SKM-1 treated with dmso at 0.1 percent for 144 hours (cell line): ENCODE data around the gene PNPLA7.
"Not testable (repeated sequence)": the region's sequence is repeated elsewhere in the genome, so short reads cannot be mapped to it uniquely, and the experiment has no call there.

Experiments used
- DNase-seq: peaks from one replicate; lab custom pipeline; 2025; ENCODE audit not compliant: unreplicated experiment; lab: John Stamatoyannopoulos, UW

The PNPLA7 gene

DNA sequence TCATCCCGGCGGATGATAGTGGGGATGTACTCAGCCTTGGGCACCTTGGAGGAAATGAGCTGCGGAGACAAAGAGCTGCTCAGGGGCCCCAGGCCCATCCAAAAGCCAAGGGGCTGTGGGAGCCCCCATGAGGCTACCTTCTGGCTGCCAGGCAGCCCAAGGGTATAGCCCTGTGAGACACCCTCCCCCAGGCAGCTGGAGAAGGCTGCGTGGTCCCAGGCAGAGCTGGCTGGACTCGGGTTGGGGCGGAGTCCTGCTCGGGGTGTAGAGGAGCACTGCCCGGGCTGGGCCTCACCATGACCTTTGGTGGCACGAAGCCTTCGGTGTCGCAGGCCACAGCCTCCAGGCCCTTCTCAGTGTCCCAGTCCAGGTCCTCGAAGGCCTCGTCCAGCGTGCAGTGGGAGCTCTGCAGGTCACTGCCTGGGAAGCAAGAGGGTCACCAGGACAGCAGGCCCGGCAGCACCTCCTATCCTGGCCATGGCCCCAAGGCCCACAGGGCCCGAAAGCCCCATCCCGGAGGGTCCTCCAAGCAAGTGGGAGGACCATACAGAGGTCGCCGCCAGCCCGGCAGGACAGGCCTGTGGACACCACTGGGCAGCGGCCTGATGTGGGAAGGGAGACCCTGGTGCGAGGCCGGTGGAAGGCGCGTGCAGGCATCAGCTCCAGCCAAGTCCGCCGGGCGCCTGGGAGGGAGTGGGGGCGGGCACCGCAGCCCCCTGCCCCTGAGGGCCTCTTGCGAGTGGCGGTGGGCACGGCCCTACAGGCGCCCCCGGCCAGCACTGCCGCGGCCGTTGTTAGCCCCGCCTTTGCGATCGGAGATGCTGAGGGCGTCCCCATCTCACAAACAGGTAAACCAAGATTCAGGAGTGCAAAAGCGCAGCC is 97.2 kb downstream of the PNPLA7 start:
- DNase-seq: no peak

DNA sequence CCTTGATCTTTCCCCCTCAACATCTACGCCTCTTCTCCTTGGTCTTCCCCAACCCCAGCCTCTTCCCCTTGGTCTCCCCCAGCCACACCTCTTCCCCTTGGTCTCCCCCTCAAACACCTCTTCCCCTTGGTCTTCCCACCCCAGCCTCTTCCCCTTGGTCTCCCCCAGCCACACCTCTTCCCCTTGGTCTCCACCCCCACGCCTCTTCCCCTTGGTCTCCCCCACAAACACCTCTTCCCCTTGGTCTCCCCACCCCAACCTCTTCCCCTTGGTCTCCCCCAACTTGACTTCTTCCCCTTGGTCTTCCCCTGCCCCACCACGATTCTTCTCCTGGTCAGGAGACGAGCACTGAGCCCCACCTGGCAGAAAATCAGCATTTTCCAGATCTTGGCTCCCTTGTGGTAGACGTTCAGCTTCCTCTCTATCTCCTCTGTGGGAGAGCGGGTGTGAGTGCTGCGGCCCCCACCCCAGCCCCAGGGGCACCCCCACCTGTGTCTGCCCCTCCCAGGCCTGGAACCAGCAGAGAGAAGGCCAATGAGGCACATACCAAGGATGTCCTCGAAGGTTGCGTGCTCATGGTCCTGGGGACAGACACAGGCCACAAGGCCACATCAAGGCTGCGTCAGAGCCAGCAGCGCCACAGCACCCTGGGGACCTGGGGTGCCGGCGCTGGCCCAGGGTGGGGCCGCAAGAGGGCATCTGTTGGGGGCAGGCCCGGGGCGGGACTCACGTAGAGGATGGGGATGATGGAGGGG is 98.0 kb downstream of the PNPLA7 start:
- peak; percentile 57 for DNase-seq

DNA sequence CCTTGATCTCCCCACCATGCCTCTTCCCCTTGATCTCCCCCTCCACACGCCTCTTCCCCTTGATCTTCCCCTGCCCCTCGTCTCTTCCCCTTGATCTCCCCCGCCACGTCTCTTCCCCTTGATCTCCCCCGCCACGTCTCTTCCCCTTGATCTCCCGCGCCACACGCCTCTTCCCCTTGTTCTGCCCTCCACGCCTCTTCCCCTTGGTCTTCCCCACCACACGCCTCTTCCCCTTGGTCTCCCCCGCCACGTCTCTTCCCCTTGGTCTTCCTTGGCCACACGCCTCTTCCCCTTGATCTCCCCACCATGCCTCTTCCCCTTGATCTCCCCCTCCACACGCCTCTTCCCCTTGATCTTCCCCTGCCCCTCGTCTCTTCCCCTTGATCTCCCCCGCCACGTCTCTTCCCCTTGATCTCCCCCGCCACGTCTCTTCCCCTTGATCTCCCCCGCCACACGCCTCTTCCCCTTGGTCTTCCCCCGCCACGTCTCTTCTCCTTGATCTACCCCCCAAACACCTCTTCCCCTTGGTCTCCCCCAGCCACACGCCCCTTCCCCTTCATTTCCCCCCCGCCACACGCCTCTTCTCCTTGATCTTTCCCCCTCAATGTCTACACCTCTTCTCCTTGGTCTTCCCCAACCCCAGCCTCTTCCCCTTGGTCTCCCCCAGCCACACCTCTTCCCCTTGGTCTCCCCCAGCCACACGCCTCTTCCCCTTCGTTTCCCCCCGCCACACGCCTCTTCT is 98.8 kb downstream of the PNPLA7 start:
- DNase-seq: not testable (repeated sequence)

DNA sequence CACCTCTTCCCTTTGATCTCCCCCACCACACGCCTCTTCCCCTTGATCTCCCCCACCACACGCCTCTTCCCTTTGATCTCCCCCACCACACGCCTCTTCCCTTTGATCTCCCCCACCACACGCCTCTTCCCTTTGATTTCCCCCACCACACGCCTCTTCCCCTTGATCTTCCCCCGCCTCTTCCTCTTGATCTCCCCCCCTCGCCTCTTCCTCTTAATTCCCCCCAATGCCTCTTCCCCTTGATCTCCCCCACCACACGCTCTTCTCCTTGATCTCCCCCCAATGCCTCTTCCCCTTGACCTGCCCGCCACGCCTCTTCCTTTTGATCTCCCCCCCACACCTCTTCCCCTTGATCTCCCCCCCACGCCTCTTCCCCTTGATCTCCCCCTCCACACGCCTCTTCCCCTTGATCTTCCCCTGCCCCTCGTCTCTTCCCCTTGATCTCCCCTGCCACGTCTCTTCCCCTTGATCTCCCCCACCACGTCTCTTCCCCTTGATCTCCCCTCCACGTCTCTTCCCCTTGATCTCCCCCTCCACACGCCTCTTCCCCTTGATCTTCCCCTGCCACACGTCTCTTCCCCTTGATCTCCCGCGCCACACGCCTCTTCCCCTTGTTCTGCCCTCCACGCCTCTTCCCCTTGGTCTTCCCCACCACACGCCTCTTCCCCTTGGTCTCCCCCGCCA is 99.5 kb downstream of the PNPLA7 start:
- peak; percentile 32 for DNase-seq

GRCh38 chr9:137449931-137450538 is 100.2 kb downstream of the PNPLA7 start:
- no peak for DNase-seq

GRCh38 chr9:137449081-137449844 is 100.9 kb downstream of the PNPLA7 start:
- DNase-seq: no peak

DNA sequence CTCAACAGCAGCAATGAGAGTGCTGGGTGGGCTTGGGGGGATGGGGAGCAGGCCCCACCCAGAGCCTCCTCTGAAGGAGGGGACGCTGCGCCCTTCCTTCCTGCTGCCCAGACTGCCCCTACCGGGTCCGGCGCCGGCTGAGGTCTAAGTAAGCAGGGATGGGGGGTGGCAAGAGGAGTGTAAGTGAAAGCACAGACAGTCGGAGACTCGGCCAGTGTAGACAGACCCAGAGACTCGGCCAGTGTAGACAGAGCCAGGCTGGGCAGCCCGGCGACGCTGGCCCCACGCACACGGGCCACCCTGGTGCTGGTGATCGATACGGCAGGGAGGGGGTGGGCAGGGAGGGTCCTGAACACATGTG is 101.6 kb downstream of the PNPLA7 start:
- DNase-seq: no peak

DNA sequence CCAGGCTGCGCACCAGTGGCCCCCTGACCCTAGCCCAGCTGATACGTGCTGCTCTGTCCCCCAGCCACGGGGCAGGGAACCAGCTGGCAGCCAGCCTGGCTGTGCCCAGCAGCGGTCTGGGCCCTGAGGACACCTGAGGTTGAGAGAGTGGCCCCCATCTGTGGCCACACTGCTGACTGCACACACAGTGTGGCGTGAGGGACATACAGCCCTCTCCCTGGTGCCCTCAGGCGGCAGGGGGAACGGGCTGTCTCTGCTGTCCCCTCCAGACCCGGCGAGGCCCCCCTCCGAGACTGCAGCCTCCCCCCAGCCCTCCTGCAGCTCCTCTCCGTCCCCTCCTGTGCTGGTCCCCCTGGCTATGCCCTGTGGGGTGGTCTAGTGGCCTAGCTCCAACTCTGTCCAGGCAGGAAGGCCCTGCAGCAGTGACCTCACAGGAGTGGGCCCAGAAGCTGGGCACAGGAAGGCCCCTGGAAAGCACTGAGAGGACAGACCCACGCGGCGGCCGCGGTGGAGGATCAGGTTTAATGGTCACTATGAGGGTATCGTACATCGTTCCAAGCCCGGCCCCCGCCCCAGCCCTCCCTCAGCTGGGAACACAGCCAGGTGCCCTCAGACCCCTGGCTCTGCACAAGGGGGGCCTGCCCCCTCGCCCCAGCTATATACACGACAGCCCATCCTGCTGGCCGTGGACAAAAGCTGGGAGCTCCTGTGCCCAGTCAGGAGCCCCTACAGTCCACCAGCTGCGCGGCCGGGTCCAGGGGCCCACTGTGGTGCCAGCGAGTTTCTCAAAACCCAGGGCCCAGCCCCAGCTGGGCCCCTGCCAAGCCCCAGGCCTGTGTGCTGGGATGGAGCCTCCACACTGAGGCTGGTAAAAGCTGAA is 102.2 kb downstream of the PNPLA7 start:
- no peak for DNase-seq

DNA sequence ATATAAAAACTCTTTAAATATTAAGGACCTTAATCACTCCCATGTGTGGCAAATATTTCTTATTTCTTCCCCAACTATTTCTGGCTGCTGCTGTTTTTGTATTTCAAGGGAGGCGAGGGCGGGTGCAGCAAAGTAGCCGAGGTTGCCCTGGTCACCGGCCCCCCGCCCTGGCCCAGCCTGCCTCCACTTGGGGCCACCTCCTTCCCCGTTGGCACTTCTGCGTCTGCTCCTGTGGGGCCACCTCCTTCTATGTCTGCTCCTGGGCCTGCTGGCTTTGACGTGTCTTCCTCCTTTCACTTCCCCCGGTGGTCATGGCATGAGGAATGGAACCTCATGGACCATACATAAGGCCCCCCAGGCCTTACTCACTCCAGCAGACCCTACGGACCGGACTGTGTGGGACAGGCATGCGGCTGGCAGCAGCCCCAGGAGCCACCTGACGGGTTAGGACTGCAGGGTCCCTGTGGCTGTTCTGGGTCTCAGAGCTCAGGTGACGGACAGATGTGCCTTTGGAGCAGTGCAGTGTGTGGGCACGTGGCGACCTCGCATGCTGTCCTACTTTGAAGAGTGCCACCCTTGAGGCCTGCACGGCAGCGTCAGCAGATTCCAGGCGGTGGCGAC is 103.2 kb downstream of the PNPLA7 start:
- peak; percentile 48 for DNase-seq

GRCh38 chr9:137445930-137446431 is 104.2 kb downstream of the PNPLA7 start:
- no peak for DNase-seq

GRCh38 chr9:137445275-137445807 is 104.9 kb downstream of the PNPLA7 start:
- peak; percentile 19 for DNase-seq

DNA sequence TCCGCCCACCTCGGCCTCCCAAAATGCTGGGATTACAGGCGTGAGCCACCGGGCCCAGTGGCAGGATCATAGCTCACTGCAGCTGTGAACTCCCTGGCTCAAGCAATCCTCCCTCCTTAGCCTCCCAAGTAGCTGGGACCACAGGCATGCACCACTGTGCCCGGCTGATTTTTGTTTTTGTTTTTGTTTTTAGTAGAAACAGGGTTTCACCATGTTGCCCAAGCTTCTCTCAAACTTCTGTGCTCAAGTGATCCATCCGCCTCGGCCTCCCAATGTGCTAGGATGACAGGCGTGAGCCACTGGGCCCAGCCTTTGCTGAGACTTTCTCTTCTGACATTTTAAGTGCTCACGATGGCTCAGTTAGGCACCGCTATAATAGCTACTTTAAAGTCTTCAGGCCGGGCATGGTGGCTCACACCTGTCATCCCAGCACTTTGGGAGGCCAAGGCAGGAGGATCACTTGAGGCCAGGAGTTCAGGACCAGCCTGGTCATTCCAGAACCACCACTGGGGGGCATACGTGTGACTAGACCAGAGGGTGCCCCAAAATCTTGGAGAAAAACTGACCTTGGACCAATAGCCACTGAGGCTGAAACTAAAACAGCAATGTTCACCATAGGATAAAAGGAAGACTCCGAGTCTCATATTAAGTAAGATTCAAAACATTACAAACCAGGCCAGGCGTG is 106.0 kb downstream of the PNPLA7 start:
- no peak for DNase-seq

DNA sequence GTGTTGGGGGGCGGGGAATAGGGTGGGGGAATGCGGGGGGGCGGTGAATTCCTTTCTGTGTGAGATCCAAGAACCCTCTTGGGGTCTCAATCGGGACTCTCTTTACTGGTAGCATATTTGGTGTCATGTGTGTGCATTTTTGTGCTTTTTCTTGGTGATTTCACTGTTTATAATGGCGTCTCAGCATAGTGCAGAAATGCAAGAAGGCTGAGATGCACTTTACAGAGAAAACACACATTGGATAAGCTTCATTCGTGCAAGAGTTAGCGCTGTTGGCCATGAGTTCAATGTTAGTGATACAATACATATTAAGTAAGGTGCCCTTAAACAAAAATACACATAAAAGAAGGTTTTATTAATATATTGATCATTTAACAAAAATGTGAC is 108.3 kb downstream of the PNPLA7 start:
- no peak for DNase-seq

- no peak for DNase-seq
Measured at GRCh38 chr9:137441289-137441934, 108.8 kb downstream of the PNPLA7 start, which contains the start of gene ENTPD8. Gene ENTPD8 (minus strand): TSS chr9:137441357. CDS start chr9:137438285, 3,072 bp downstream.

DNA sequence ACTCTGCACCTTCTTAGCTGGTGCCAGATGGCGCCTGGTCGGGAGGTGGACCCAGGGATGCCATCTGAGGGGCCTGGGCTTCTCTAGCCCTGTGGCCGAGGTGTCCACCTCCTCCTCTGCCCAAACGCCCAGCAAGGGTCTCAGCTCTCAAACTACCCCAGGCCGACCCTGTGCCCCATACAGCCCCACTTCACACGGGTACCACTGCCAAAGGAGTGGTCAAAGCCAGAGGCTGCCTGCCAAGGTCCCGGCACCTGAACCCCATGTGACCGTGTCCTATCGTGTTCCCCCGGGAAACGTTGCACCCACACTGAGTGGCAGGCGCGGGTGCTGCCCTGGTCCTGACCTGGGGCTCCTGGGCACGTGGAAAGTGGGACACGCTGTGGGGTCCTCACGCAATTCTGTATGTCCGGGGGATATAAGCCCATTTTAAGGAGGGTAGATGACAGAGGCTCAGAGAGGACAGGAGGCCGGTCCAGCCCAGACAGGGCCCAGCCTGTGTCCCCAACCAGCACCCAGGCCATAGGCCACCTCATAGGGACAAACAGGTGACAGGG is 111.0 kb downstream of the PNPLA7 start:
- no peak for DNase-seq

GRCh38 chr9:137438591-137439157 is 111.5 kb downstream of the PNPLA7 start:
- DNase-seq: no peak
